ENCODE results near the gene UBE2QL1. TPM values are rescaled to one million over a fixed set of nuclear protein-coding genes. Genes with fewer than 3 reads are reported as not detected.

The UBE2QL1 gene
- total and polyA plus RNA-seq, 2 experiments from 2014 or later: 6.3 to 8.8 TPM

DNA sequence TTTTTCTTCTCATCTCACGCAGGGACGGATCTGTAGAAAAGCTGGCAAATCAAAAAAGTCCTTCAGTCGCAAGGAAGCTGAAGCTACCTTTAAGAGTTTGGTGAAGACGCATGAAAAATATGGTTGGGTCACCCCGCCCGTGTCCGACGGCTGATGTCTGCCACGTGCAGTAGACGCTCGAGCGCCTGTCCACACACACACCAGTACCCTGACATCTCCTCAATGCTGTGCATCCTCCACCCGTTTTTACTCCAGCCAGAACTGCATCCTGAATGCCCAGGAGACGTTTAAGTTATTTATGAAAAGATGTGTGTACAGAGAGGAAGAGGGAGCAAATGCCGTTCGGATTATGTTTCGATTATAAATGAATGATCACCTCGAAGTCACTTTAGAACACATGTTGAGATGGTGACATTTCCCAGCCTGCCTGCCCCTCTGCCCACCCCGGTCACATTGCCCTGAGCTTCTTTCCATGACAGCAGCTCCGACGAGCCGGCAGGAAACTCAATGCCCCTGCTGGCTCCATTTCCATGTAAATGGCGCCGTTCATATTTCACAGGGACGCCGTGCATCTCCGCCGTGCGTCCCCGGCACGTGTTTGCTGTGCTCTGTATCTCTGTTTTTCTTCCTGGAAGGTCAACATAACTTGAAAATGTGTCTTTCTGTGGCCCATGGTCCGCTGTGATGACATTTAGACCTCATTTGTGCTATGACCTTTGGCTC, 42.7 kb downstream of the UBE2QL1 start:
- TF ChIP-seq, protein P1, sequence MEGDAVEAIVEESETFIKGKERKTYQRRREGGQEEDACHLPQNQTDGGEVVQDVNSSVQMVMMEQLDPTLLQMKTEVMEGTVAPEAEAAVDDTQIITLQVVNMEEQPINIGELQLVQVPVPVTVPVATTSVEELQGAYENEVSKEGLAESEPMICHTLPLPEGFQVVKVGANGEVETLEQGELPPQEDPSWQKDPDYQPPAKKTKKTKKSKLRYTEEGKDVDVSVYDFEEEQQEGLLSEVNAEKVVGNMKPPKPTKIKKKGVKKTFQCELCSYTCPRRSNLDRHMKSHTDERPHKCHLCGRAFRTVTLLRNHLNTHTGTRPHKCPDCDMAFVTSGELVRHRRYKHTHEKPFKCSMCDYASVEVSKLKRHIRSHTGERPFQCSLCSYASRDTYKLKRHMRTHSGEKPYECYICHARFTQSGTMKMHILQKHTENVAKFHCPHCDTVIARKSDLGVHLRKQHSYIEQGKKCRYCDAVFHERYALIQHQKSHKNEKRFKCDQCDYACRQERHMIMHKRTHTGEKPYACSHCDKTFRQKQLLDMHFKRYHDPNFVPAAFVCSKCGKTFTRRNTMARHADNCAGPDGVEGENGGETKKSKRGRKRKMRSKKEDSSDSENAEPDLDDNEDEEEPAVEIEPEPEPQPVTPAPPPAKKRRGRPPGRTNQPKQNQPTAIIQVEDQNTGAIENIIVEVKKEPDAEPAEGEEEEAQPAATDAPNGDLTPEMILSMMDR (IDR thresholded peaks at IDR 0.05; ENCODE audit: low read depth, low read length): no peak
- no peaks in the 10 kb centered on the region for H3K9me3 ChIP-seq (ENCODE audit: low read depth)
- no peak overlapping the region for H3K27ac ChIP-seq
- H3K4me1 ChIP-seq (ENCODE audit: low read depth): no peaks in the 10 kb centered on the region
- DNase-seq (ENCODE audit: low read depth in 1 of 2, low spot score in 1 of 2): no peak
- H3K36me3 ChIP-seq: peaks cover 4% of the 10 kb centered on the region
- H3K27me3 ChIP-seq: peaks cover 2% of the 10 kb centered on the region
- no peak overlapping the region for H3K4me3 ChIP-seq

DNA sequence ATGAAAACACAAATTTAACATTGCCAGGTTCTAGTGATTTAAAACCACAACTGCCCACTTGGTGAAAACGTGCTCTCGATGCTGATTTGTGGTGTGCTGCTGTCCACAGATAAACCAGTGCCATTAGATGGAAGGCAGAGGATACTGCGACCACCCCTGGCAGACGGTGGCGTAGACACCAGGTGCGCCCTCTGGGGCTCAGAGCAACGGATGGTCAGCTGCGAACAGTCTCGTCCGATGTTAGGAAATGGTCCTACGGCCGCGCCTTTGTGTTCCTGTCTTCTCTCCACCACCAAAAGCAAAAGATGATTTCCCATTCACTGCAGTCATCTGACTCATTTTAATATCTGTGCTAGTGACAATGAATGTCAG, 43.2 kb downstream of the UBE2QL1 start:
- TF ChIP-seq, protein P1 (IDR thresholded peaks at IDR 0.05; ENCODE audit: low read depth, low read length): no peak
- H3K27me3 ChIP-seq: peaks cover 2% of the 10 kb centered on the region
- H3K27ac ChIP-seq: no peak overlapping the region
- H3K36me3 ChIP-seq: peaks cover 4% of the 10 kb centered on the region
- no peaks in the 10 kb centered on the region for H3K9me3 ChIP-seq (ENCODE audit: low read depth)
- peaks cover under 1% of the 10 kb centered on the region for H3K4me1 ChIP-seq (ENCODE audit: low read depth)
- no peak for DNase-seq (ENCODE audit: low read depth in 1 of 2, low spot score in 1 of 2)
- no peak overlapping the region for H3K4me3 ChIP-seq

- Histone ChIP-seq H3K4me3 (no peak overlapping the region), H3K27ac (no peak overlapping the region), H3K27me3 (peaks cover 2% of the 10 kb centered on the region), H3K36me3 (peaks cover 4% of the 10 kb centered on the region), H3K4me1 (ENCODE audit: low read depth) (peaks cover 9% of the 10 kb centered on the region), H3K9me3 (ENCODE audit: low read depth) (no peaks in the 10 kb centered on the region)
- TF ChIP-seq, protein P1 (IDR thresholded peaks at IDR 0.05; ENCODE audit: low read depth, low read length): no peak
- DNase-seq (ENCODE audit: low read depth in 1 of 2, low spot score in 1 of 2): no peak
These were observed 44.3 kb downstream of the UBE2QL1 start for GRCh38 chr5:6492934-6493333.

DNA sequence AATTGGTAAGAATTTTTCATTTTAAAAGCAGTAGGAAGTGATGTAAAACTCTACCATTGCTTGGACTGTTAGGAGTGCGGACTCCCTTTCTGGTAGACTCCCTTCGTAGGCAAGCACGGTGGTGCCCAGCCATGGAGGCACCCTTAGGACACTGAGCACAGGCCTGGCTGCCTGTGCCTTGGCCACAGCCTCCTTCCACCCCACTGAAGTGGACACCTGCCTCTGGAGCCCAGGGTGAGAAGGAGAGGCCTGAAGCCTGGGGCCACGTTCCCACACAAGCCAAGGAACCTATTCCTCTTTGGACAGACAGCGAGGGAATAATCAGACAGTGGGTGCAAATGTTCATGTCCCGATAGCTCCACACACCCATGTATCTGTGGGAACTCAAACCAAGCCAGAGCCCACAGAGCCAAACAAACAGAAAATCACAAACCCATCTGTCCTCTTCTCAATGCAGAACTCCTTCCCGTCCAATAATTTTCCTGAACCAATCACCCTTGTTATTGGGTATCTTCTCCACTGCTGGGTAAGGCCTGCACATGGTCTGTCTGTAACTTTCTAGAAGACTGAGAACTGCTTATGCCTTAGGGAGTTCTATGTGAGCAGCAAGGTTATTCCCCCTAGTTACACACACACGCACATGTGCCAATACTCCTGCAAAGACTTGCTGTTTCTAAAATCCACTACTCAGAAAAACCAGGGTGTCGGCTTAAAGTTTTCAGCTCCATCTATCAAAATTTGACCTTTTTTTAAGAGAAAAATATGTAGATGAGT, 45.2 kb downstream of the UBE2QL1 start:
- Histone ChIP-seq H3K27ac (no peak overlapping the region), H3K36me3 (peaks cover 4% of the 10 kb centered on the region), H3K4me1 (ENCODE audit: low read depth) (peaks cover 9% of the 10 kb centered on the region), H3K9me3 (ENCODE audit: low read depth) (no peaks in the 10 kb centered on the region), H3K27me3 (peaks cover 2% of the 10 kb centered on the region), H3K4me3 (no peak overlapping the region)
- TF ChIP-seq, protein P1 (IDR thresholded peaks at IDR 0.05; ENCODE audit: low read depth, low read length): no peak
- no peak for DNase-seq (ENCODE audit: low read depth in 1 of 2, low spot score in 1 of 2)

GRCh38 chr5:6494939-6495338, 46.3 kb downstream of the UBE2QL1 start:
- DNase-seq (ENCODE audit: low read depth in 1 of 2, low spot score in 1 of 2): no peak
- TF ChIP-seq, protein P1 (IDR thresholded peaks at IDR 0.05; ENCODE audit: low read depth, low read length): no peak
- Histone ChIP-seq H3K27me3 (peaks cover 2% of the 10 kb centered on the region), H3K36me3 (peaks cover 4% of the 10 kb centered on the region), H3K4me3 (no peak overlapping the region), H3K27ac (no peak overlapping the region), H3K4me1 (ENCODE audit: low read depth) (peaks cover 9% of the 10 kb centered on the region), H3K9me3 (ENCODE audit: low read depth) (no peaks in the 10 kb centered on the region)

Data from cardiac muscle cell (in vitro differentiated cells and primary cell).